HFF-Myc (cell line): ENCODE measurements around the gene MEIOSIN.
"Not testable (repeated sequence)": the region's sequence is repeated elsewhere in the genome, so short reads cannot be mapped to it uniquely, and the experiment has no call there.

Source experiments
- DNase-seq: peaks from one replicate; pipeline ENCODE4 v3.0.0-alpha.2; 2011; ENCODE audit warnings: low read depth; ENCODE audit errors: extremely low read depth
- H3K4me3 ChIP-seq: replicated peaks from 2 replicates; pipeline ENCODE4 v1.5.1; 2011; ENCODE audit warnings: low read depth, mild to moderate bottlenecking, control low read depth, low read length
- CTCF ChIP-seq: IDR thresholded peaks from 2 replicates; pipeline ENCODE4 v1.5.1; 2012; ENCODE audit warnings: mild to moderate bottlenecking, low read depth, low read length, control low read depth; ENCODE audit errors: missing control alignments

MEIOSIN gene, protein sequence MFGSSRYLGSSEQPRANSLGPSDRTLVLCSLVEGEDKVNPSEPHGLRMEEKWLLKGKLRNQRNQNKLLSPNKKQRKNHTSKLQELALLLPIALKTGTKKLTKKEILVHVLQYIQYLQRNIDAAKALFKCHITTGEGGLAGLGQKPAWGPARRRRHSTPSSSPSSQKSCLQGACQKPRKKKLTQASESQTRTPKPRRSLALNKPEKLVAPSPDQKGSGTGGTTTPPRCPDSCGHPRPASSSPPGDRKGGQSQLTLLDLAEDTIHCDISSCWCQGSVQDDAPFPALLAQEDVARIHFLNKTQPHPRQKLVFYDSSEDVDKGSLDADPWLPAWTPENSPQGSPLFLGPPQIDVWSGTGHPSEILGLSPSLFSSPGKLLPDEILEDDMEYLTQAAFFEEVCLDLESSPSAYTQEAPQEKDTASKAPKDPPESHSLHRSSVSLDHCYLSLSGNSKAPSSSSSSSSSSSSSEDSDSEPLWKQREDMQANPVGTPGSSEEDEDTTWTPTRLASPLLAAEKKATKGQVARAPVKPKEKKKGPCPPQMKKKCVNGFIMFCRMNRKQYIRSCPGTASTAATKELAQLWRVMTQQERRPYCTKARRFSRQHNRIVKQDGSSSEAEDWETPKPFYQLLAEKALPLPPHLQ

DNA sequence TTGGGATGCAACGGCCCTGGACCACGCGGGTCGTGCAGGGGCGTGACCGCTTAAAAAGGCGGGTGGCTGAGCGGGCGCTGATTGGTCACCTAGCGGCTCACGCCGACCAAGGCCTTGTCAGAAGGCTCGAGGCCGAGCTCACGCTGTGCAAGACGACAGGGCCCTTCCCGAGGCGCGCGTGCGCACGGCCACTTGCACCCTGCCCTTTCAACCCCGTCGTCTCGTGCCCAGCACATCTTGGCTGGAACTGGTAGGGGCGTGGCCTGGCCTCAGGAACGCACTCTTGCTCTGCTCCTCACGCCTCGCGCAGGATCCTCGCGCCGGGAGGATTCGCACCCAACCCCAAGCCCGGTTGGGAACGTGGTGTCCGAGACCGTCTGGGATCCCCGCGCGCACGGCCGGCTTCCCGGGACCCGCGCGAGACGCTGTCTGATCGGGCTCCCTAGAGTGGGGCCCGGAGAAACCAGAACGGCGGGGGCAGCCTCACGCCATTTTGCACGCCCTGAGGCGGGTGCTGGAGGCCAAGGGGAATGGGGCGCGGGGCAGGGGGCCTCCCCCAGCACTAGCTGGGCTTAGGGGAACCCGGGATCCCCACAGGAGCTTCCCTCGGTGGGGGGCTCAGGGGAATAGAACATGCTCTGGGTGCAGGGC is at the start of gene MEIOSIN:
Gene MEIOSIN, plus strand, starts transcription at position 280 of the 651 bp plus-strand sequence. CDS start 1,938 bp downstream, outside the sequence.
- H3K4me3 ChIP-seq, result no peak within 1 kb of the TSS
- no peak for DNase-seq
- no peak for TF ChIP-seq CTCF

GRCh38 chr19:45685045-45685444 is 48.2 kb upstream of the MEIOSIN start:
- DNase-seq, H3K4me3 ChIP-seq: not testable (repeated sequence)

- DNase-seq, result no peak
- no peak overlapping the region for H3K4me3 ChIP-seq
- TF ChIP-seq CTCF, result no peak
Measured at GRCh38 chr19:45687599-45687998, 45.6 kb upstream of the MEIOSIN start.

DNA sequence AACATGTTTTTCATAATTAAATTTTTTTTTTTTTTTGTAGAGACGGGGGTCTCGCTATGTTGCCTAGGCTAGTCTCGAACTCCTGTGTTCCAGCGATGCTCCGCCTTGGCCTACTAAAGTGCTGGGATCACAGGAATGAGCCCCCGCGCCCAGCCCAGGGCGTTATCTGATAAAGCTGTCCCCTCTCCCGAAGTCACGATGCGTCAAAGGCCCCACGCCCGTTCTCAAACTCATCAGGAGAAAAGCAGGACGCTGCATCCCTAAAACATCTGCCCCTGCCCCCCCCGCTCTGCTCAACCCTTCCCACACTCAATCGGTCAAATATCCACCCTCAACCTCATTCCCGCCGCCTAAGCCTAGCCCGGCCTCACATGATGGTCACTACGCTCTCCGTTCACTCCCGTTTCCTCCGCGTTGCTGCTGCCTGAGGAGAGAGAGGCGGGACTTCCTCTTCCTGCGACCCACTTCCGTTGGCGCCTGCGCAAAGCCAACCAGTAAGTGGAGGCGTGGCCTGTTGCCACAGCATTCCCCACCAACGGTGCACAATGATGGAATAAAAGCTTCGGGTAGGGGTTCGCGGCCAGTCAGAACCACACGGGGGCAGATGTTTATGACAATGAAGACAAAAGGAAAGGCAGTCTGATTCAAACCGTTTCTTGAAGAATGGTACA is 41.6 kb upstream of the MEIOSIN start, which contains the start of gene SNRPD2:
Gene SNRPD2, minus strand, starts transcription at position 438 of the 671 bp plus-strand sequence. Its CDS starts 65 bp downstream, at position 373.
- peak within 1 kb of the TSS; percentile 98 for H3K4me3 ChIP-seq
- no peak for TF ChIP-seq CTCF
- DNase-seq, result peak; percentile 83

- DNase-seq, result peak; percentile 99
- peak within 1 kb of the TSS; percentile 98 for H3K4me3 ChIP-seq
- TF ChIP-seq CTCF, result no peak
Measured at GRCh38 chr19:45692187-45693105, 40.8 kb upstream of the MEIOSIN start, which contains the start of gene QPCTL. Gene QPCTL, plus strand, starts transcription at chr19:45692666. Its CDS starts 38 bp downstream, at chr19:45692704.

DNA sequence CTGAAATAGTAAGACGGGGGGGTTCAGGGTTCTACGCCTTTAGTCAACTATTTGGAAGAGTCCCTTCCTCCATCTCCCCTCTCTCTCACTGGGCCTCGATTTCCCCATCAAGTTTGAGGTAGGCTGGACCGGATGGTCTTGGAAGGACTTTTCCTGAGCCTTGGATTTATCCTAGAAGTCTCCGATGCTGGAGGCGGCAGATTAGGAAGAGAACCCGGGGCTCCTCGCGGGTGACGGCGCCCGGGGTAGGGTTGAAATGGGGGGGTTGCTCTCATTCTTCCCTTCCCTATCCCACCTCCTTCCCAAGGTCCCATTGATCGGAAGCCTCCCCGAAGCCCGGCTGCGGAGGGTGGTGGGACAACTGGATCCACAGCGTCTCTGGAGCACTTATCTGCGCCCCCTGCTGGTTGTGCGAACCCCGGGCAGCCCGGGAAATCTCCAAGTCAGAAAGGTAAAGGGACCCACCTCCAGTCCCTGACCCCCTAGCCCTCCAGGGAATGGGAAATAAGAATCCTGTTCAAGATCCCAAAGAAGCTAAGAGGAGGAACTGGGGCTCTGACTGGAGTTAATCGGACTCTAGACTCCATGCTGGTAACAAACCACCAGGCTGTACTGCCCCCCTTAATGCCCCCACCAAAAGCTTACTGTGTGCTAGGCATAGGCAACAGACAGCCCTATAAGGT is 40.0 kb upstream of the MEIOSIN start:
- TF ChIP-seq CTCF, result peak; percentile 98
- H3K4me3 ChIP-seq, result peak overlapping the region; percentile 98
- DNase-seq, result no peak
